HG03175 (cell line): ENCODE results near the gene FAM131B.

Experiments
- ATAC-seq: cut with Tn5 transposase; IDR thresholded peaks from one replicate; pipeline ENCODE4 v1.9.1; 2021; ENCODE audit warnings: mild to moderate bottlenecking, moderate library complexity; ENCODE audit not compliant: unreplicated experiment

The FAM131B gene

GRCh38 chr7:143360788-143361551 lies 1.5 kb downstream of the FAM131B start:
- ATAC-seq = no peak

- ATAC-seq = no peak
These were observed 2.7 kb downstream of the FAM131B start for GRCh38 chr7:143359771-143360353.

- ATAC-seq = no peak
These were observed 3.9 kb downstream of the FAM131B start for GRCh38 chr7:143358626-143359025.

GRCh38 chr7:143356414-143357050 lies 6.0 kb downstream of the FAM131B start:
- ATAC-seq = no peak

- ATAC-seq = no peak
These were observed 6.8 kb downstream of the FAM131B start for GRCh38 chr7:143355450-143356385.

- no peak for ATAC-seq
These were observed 7.5 kb downstream of the FAM131B start for GRCh38 chr7:143354965-143355364.

- no peak for ATAC-seq
These were observed 8.1 kb downstream of the FAM131B start for GRCh38 chr7:143354376-143354775.

GRCh38 chr7:143352531-143353002 lies 9.9 kb downstream of the FAM131B start:
- no peak for ATAC-seq

- ATAC-seq = no peak
These were observed 10.9 kb downstream of the FAM131B start for GRCh38 chr7:143351574-143351973.

GRCh38 chr7:143351060-143351459 lies 11.5 kb downstream of the FAM131B start:
- ATAC-seq = no peak

GRCh38 chr7:143347950-143348349 lies 14.6 kb downstream of the FAM131B start:
- ATAC-seq = no peak

- ATAC-seq = no peak
These were observed 16.5 kb downstream of the FAM131B start for GRCh38 chr7:143346018-143346417.

- ATAC-seq = peak; percentile 76
These were observed 17.0 kb downstream of the FAM131B start for GRCh38 chr7:143345428-143345900.

- no peak for ATAC-seq
These were observed 18.9 kb downstream of the FAM131B start for GRCh38 chr7:143343596-143343995.

GRCh38 chr7:143341842-143342241 lies 20.7 kb downstream of the FAM131B start:
- ATAC-seq = no peak

- no peak for ATAC-seq
These were observed 25.3 kb downstream of the FAM131B start for GRCh38 chr7:143337216-143337615.

- ATAC-seq = no peak
These were observed 28.3 kb downstream of the FAM131B start for GRCh38 chr7:143334244-143334643.

- no peak for ATAC-seq
These were observed 31.2 kb downstream of the FAM131B start for GRCh38 chr7:143331179-143331801.

- no peak for ATAC-seq
These were observed 32.9 kb downstream of the FAM131B start for GRCh38 chr7:143329471-143330170.

- ATAC-seq = peak; percentile 79
These were observed 34.6 kb downstream of the FAM131B start for GRCh38 chr7:143327903-143328302.
